Cardiac atrium fibroblast (primary cell): Measurements from ENCODE around the gene WDR89. TPM values are rescaled to one million over a fixed set of nuclear protein-coding genes. Genes with fewer than 3 reads are reported as not detected.

Experiments
- total RNA-seq: library from RNA; depleted of rRNA; stranded (reverse); fragments of >200 nt; gene quantifications from 2 replicates; pipeline ENCODE4 v1.2.3, GENCODE V29; 2015

Gene WDR89, protein sequence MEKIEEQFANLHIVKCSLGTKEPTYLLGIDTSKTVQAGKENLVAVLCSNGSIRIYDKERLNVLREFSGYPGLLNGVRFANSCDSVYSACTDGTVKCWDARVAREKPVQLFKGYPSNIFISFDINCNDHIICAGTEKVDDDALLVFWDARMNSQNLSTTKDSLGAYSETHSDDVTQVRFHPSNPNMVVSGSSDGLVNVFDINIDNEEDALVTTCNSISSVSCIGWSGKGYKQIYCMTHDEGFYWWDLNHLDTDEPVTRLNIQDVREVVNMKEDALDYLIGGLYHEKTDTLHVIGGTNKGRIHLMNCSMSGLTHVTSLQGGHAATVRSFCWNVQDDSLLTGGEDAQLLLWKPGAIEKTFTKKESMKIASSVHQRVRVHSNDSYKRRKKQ
- total RNA-seq = 6.3 and 13.7 TPM in 2 replicates

DNA sequence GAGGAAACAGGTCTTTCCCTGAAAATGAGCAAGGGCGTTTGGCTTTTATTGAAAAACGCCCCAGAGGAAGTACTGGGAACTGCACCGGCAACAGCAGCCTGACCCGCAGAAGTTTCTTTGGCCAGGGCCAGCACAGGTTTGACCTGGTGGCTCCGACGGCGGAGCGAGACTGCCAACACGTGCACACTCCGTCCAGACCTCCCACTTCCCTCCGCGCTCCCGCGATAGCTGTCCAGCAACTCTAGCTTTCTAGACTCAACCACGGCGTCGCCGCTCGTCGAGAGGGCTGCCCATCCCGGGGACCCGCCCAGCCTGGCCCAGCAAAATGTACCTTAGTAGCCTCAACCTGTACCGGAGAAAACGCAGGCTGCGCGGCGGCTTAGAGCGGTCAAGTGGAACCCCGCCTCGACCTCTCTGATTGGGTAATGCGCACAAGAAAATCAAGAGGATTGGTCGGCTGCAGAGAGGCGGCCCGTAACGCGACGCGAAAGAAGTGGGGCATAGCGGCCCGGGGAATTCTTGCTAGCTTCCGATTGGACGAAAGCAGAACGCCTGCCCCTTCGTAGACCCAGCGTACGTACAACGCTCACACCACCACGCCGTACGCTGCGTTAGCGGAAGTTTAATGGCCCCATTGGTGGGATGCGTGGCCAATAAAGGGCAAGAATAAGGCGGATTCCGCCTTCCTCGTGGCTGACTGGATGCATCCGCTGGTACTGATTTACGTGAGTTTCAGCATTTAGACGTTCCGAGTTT lies at the start of gene WDR89:
Gene WDR89, minus strand, starts transcription at position 399 of the 756 bp plus-strand sequence. CDS start 41,929 bp downstream, outside the sequence.

Other genes with a start within 250 kb of the WDR89 start
- gene PPP2R5E, start 98.5 kb downstream of the WDR89 start, total RNA-seq = 18.2 and 21.4 TPM in 2 replicates
- 24.4 and 25.9 TPM in 2 replicates for gene SGPP1, start 86.2 kb upstream of the WDR89 start, total RNA-seq
- 19.1 and 24.0 TPM in 2 replicates for gene SYNE2, start 211.1 kb upstream of the WDR89 start, total RNA-seq